Esophagus muscularis mucosa (tissue), 4 donors: ENCODE data around the gene GAGE12D. TPM values are rescaled to one million over a fixed set of nuclear protein-coding genes. Genes with fewer than 3 reads are reported as not detected.

Experiments
- small RNA-seq, 3 donors: library from RNA; depleted of rRNA; stranded (forward); fragments of <200 nt; gene quantifications; one replicate each; pipeline ENCODE3, GENCODE V24; 2016
- total RNA-seq, 4 donors: library from RNA; depleted of rRNA; stranded (reverse); fragments of >200 nt; gene quantifications; one replicate each; pipeline versions ENCODE4 v1.1.0 to v1.2.1, GENCODE V29; 2016

Gene GAGE12D
- total RNA-seq, 4 donors from 2014 or later: not detected

Small RNA genes within 50 kb of the gene (small RNA-seq; reads per million reads assigned to genes)
- 0 reads per million in 3 donors for gene GAGE12B

Other genes starting within 250 kb of the GAGE12D start
- gene GAGE10, start 238.1 kb upstream of the GAGE12D start, total RNA-seq: 1 to 10 TPM in 1 of 4 donors, not detected in 3; 1.2 TPM
- not detected for gene GAGE12J, start 219.7 kb upstream of the GAGE12D start, total RNA-seq
- gene GAGE13, start 210.2 kb upstream of the GAGE12D start, total RNA-seq: not detected
- not detected for gene GAGE12C, start 9.6 kb upstream of the GAGE12D start, total RNA-seq
- not detected for gene GAGE12E, start 9.6 kb downstream of the GAGE12D start, total RNA-seq
- gene GAGE12F, start 19.1 kb downstream of the GAGE12D start, total RNA-seq: not detected
- not detected for gene GAGE12G, start 28.7 kb downstream of the GAGE12D start, total RNA-seq
- gene GAGE12H, start 38.2 kb downstream of the GAGE12D start, total RNA-seq: not detected
- not detected for gene GAGE2A, start 47.8 kb downstream of the GAGE12D start, total RNA-seq
- gene GAGE1, start 57.3 kb downstream of the GAGE12D start, total RNA-seq: not detected
- gene PAGE1, start 154.3 kb downstream of the GAGE12D start, total RNA-seq: not detected